NB4 (cell line): ENCODE measurements around the gene RREB1.

ENCODE experiments used
- CTCF ChIP-seq: IDR thresholded peaks from one replicate; pipeline ENCODE4 v1.5.1; 2012; ENCODE audit warnings: low read depth, low read length
- MAX ChIP-seq: IDR thresholded peaks from 2 replicates; pipeline ENCODE4 v1.6.1; 2011; ENCODE audit warnings: low read depth, low read length
- MYC ChIP-seq: IDR thresholded peaks from 2 replicates; pipeline ENCODE4 v1.6.1; 2011; ENCODE audit warnings: low read depth, low read length
- POLR2A ChIP-seq: IDR thresholded peaks from 2 replicates; pipeline ENCODE4 v1.6.1; 2011; ENCODE audit warnings: mild to moderate bottlenecking; ENCODE audit not compliant: insufficient read length; ENCODE audit errors: extremely low read depth

GRCh38 chr6:7143476-7143974, 35.8 kb downstream of the RREB1 start:
- peak; percentile 25 for TF ChIP-seq CTCF
- TF ChIP-seq MAX: no peak
- no peak for TF ChIP-seq POLR2A
- TF ChIP-seq MYC: peak; percentile 29; the same call in 1 of the 2 replicates
